GM03348 (cell line): ENCODE results near the gene APP.

Source experiments
- DNase-seq: peaks from one replicate; pipeline ENCODE4 v3.0.0; 2012; ENCODE audit warnings: low spot score

The APP gene

GRCh38 chr21:25863747-25864146, 306.8 kb downstream of the APP start:
- no peak for DNase-seq

- DNase-seq, result no peak
Observed at GRCh38 chr21:25863031-25863430, 307.5 kb downstream of the APP start.

- DNase-seq, result peak; percentile 20
Observed at GRCh38 chr21:25862596-25862995, 308.0 kb downstream of the APP start.

DNA sequence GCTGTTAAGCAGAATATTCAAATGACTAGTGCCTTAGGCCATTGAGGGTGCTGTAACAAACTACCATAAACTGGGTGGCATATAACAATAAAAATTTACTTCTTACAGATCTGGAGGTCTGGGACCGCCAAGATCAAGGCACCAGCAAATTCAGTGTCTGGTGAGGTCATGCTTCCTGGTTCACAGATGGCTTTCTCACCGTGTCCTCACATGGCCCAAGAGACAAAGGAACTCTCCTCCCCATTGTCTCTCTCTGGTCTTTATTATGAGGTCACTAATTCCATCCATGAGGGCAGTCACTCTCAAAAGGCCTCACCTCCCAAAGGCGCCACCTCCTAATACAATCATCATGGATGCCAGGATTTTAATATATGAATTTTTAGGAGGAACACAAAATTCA, 308.5 kb downstream of the APP start:
- no peak for DNase-seq

DNA sequence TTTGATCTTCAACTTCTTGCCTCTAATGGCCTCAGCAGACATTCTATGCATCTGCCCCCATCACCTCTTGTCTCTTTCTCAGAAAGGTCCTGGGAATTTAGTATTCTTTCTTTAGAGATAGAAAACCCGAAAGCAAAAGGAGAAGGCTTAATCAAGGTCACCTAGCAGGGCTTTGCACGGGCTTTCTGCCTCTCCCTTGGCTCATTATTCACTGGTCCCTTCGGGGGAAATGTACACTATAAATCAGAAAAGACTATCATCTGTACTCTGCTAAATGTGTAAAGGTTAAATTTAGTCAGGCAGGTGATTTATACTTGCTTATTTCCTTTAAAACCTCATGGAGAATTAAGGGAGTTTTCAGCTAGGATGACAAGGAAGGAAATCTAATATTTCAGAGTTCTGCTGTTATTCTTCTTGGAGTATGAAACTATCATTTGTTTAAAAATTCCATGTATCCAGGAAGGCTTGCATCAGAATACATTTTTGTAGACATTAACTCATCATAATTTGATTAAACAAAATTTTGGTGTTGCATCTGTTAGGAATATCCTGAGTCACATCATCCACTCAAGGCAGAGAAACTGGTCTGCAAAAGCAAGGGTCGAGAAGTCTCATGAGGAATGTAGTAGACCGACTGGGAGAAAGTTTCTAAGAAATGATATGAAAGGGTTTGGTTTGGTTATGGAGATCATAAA, 311.2 kb downstream of the APP start:
- DNase-seq, result no peak

DNA sequence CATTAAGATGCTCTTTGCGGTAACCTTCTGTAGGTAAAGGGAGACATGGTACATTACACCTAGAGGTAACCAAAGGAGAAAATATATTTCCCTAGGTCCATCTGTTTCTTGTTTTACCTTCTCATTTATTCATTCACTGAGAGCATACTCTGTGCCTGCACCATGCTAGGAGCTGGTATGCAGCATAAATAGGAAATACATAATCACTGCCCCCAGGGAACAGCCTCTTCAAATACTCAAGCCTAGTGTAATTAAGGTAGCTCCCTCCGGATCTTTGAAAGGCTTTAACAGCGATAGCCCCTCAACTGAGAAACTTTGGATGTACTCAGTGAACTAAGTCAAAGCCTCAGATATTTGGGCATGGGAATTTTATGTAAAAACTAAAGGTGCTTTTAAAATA, 312.2 kb downstream of the APP start:
- DNase-seq, result no peak

DNA sequence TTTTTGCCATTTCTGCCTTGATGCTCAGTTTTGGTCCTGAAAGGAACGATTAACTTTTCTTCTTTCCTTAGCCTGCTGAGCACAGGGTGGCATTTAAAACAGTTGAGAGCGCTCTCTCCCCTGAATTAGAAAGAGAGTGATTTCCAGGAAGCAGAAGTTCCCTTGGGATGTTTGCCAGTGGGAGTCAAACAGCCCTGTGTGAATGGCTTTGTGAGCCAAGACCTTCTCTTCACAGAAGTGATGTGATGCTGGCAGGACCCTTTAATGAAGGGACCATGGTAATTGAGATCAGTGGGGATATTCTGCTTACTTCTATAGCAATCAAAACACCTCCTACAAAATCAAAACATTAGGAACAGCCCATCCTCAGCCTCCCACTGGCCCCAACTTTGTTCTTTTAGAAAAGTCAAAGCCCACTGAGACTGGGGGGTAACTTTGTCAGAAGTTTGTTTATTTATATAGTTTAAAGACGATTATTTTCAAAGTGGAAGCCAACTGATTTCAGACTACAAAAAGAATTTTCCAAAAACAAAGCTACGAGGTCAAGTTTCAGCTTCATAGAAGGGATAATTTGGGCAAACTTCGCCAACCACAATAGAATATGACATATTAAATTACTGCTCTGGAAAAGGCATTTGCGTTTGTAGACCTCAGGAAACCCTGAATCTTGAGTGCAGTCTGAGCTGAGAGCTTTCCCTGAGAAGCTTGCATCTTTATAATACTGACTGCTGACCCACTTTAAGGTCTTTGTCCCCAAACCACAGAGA, 313.1 kb downstream of the APP start:
- DNase-seq, result no peak

GRCh38 chr21:25855576-25855975, 315.0 kb downstream of the APP start:
- no peak for DNase-seq

GRCh38 chr21:25850126-25850842, 320.3 kb downstream of the APP start:
- no peak for DNase-seq

GRCh38 chr21:25848309-25848708, 322.3 kb downstream of the APP start:
- no peak for DNase-seq

GRCh38 chr21:25845729-25846256, 324.8 kb downstream of the APP start:
- no peak for DNase-seq

DNA sequence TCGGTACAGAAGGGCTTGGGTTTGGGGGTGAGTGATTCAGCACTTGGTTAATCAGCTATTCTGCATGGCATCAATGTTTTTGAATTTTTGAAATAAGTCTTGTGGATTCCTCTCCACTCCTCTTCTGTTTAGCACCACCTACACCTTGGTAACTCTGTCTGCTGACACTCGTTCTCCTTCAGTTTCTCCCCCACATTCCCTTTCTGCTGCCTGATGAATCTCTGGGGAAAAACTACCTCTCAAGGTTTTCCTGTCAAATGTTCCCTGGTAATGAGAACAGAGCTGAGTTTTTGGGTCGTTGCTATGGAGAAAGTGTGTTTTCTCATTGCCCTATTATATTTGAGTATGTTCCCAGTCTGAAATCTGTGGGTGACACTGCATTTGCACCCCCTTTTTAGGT, 327.6 kb downstream of the APP start:
- DNase-seq, result no peak

GRCh38 chr21:25838809-25839208, 331.8 kb downstream of the APP start:
- DNase-seq, result no peak

- DNase-seq, result no peak
Observed at GRCh38 chr21:25837533-25838265, 332.9 kb downstream of the APP start.

DNA sequence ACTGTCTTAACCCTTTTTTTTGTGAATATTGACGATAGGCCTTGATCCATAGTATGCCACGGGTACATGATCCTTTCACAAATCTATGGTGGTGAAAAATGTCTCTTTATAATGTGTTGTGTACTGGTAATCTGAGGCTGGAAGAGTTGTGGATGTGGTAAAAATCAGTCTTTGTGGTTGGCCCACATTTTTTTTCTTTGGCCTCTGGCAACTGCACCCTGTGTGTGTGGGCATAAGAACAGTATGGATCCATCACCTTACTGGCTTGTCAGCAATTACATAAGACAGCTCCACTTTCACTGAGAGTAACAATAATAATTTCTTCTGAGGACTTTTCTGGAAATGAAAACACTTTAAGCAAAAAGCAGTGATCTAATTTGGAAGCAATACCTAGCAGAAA, 334.2 kb downstream of the APP start:
- no peak for DNase-seq

DNA sequence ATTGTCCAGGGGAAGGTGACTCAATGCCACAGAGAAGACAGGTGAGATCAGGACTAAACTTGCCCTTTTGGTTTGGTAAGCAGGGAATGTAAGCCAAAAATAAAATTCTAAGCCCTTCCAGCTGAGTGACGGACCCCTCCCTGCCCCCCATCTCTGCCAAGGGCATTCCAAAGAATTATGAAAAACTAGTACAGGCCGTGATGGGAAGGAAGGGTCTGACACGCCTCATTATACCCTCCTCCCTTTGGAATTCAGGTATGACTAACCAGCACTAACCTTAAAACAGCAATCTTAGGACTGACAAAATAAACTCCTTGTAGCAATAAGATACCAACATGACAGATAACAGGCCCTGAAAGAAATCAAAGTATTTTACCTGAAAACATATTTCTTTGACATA, 336.2 kb downstream of the APP start:
- no peak for DNase-seq

GRCh38 chr21:25831300-25831960, 339.1 kb downstream of the APP start:
- no peak for DNase-seq
